HG03175 (cell line): ENCODE data around the gene SLC12A7.

Experiments used
- ATAC-seq: cut with Tn5 transposase; IDR thresholded peaks from one replicate; pipeline ENCODE4 v1.9.1; 2021; ENCODE audit warnings: mild to moderate bottlenecking, moderate library complexity; ENCODE audit not compliant: unreplicated experiment

SLC12A7 gene

DNA sequence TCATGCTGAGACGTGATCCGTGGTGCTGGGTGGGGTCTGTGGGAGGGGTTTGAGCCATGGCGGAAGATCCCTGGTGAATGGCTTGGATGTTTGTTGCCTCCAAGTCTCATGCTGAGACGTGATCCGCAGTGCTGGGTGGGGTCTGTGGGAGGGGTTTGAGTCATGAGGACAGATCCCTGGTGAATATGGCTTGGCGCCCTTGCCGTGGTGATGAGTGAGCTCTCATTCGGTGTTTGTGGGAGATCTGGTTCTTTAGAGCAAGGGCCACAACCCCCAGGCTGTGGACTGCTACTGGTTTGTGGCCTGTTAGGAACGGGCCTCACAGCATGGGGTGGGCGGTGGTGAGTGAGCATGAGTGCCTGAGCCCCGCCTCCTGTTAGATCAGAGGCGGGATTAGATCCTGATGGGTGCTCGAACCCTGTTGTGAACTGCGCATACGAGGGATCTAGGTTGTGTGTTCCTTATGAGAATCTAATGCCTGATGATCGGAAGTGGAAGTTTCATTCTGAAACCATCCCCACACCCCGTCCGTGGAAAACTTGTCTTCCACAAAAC, 72.1 kb downstream of the SLC12A7 start:
- ATAC-seq, result no peak

DNA sequence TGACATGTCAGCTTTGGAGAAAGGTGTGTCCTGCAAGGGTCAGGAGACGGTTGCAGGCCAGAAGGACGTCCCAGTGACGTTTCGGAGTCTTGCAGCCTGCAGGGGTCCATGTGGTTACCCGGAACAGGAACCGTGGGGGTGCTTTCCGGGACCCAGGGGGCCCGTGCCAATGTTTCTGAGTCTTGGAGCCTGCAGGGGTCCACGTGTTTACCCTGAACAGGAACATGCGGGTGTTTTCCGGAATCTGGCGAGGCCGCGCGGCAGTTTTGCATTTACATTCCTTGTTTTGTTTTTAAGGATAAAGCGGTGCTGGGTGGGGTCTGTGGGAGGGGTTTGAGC, 72.7 kb downstream of the SLC12A7 start:
- no peak for ATAC-seq

DNA sequence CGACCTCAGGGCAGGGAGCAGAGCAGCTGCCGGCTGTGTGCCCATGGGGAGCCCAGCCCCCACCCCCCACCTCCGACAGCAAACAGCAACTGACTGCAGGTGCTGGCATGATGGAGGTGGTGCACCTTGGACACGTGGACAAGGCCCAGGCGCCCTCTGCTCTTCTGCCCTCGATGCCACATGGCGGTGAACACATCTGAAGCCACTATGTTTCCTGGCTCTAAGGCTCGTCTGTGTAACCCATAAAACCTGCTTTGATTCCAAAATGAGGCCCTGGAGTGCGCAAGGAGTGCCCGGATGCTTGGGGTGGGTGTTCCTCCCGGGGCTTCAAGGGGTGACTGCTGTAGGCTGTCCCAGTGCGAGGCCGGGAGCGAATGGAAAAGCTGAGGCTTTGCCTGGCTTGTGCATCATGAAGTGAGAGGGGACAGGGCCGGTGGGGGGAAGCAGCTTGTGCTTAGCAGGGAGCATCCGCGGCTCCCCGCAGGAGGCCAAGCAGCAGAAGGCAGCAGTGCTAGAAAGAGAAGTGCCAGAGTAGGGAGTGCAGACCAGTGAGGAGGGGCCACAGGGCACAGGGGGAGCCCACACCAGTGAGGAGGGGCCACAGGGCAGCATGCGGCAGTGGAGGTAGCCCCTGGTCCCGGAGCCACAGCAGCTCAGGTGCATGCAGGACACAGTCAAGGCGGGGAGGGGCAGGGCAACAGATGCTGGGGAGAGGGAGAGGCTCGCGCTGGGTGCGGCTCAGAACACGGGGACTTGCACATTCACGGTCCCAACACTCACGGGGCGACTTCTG, 73.2 kb downstream of the SLC12A7 start:
- no peak for ATAC-seq

DNA sequence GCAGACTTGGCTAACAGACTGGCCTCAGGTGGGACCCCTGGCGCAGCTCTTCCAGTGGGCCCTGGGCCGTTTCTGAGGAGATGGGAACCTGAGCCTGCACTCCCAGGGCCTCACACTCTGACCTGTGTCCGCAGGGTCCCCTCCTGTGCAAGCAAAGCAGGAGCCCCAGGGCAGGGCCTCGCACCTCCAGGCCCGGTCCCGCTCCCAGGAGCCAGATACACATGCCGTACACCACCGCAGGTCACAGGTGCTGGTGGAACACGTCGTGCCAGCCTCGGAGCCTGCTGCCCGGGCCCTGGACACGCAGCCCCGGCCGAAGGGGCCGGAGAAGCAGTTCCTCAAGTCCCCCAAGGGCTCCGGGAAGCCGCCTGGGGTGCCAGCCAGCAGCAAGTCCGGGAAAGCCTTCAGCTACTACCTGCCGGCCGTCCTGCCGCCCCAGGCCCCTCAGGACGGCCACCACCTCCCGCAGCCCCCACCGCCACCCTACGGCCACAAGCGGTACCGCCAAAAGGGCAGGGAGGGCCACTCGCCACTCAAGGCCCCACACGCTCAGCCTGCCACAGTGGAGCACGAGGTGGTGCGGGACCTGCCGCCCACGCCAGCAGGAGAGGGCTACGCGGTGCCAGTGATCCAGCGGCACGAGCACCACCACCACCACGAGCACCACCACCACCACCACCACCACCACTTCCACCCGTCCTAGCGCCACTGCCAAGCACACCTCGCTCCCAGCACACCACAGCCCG, 74.0 kb downstream of the SLC12A7 start:
- no peak for ATAC-seq

DNA sequence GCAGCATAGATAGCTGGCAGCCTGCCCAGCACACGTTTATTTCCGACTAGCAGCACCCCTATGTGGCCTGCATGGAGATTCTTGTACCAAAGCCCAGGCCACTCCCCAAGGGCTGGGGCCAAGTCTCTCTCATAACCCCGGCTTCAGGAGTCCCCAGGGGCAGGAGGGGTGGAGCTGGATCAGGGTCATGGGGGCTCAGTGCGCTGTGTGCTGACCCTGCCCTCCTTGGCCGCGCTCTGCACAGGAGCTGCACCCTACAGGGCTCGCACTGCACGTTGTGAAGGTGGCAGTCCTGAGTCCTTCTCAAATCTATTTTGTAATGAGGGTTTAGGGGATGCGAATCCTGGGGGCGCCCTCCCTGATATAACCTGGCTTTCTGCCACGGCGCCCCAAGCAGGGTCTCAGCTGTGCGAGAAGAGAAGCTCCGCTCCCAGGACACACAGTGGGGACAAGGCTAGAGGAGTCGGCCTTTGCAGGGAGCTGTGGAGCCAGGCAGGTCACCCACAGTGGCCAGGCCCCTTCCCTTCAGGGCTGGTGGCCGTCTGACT, 74.7 kb downstream of the SLC12A7 start:
- no peak for ATAC-seq

DNA sequence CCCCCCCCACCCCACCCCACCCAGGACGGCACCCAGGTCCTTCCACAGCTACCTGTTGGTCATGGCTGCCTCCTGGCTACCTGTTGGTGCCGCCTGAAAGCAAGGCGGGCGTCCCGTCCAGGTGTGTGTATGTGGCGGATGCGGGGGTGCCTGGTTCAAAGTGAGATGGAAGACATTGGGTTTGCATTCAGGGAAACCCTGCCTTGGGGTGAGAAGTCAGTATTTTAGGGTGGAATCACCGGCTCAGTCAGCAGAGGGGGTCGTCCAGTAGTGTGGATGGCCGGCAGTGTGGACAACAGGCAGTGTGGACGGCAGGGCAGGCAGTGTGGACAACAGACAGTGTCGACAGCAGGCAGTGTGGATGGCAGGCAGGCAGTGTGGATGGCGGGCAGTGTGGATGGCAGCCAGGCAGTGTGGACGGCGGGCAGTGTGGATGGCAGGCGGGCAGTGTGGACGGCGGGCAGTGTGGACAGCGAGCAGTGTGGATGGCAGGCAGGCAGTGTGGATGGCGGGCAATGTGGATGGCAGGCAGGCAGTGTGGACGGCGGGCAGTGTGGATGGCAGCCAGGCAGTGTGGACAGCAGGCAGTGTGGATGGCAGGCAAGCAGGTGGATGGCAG, 75.2 kb downstream of the SLC12A7 start:
- no peak for ATAC-seq

DNA sequence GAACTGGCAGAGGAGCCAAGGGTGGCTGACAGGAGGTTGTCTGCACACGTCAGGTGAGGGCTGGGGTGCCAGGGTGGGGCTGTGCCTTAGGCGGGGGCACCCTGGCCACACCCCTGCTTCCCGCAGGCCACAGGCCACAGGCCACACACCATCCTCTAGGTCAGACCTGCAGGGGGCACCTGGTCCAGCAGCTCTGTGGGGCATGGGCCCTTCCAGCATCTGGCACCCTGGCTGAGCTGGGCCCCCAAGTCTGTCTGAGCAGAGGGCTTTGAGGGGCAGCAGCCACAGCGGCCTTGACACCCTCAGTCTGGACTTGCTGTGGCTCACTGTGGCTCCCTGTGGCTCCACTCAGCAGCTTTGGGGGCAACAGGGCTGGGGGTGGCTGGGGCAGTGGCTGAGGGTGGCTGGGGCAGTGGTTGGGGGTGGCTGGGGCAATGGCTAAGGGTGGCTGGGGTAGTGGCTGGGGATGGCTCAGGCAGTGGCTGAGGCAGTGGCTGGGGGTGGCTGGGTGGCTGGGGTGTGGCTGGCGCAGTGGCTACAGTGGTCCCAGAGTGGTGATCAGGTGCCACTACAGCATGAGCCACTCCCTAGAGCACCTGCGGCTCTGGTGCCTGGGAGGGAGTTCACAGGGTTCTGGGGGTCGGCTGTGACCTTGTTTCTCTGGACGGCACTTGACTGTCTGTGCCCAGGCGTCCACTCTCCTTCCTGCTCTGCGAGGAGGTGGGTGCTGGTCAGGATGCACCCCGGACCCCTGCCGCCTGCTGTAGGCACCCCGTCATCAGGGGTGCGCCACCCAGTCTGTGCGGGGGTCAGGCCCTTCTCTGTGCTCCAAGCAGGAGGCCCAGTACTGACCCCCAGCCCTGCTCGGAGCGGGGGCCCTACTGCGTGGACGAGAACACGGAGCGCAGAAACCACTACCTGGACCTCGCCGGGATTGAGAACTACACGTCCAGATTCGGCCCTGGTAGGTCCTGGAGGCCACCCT, 76.2 kb downstream of the SLC12A7 start:
- ATAC-seq, result no peak

DNA sequence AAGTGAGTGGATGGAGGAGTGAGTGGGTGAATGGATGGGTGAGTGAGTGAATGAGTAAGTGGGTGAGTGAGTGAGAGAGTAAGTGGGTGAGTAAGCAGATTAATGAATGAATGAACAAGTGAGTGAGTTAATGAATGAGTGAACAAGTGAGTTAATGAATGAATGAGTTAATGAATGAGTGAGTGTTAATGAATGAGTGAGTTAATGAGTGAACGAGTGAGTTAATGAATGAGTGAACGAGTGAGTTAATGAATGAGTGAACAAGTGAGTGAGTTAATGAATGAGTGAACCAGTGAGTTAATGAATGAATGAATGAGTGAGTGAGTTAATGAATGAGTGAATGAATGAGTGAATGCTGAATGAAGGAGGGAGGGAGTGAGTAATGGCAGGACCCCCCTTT, 76.9 kb downstream of the SLC12A7 start:
- ATAC-seq, result no peak

DNA sequence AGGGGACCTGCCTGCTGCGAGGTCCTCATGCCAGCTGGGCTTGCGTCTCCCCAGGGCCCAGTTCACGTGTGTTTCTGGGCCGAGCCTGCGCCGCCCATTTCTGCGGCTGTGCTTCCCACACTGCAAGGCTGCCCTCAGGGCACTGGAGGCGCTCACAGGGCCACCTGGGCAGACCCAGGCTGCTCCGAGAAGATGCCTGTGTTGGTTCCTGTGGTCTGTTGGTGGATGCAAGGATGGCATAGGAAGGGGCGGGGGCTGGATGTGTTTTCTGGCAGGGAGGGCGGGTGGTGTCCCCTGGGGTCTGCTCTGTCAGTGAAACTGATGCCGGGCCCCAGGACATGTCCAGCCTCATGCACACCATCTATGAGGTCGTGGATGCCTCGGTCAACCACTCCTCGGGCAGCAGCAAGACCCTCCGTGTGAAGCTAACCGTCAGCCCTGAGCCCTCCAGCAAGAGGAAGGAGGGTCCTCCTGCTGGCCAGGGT, 77.4 kb downstream of the SLC12A7 start:
- no peak for ATAC-seq

DNA sequence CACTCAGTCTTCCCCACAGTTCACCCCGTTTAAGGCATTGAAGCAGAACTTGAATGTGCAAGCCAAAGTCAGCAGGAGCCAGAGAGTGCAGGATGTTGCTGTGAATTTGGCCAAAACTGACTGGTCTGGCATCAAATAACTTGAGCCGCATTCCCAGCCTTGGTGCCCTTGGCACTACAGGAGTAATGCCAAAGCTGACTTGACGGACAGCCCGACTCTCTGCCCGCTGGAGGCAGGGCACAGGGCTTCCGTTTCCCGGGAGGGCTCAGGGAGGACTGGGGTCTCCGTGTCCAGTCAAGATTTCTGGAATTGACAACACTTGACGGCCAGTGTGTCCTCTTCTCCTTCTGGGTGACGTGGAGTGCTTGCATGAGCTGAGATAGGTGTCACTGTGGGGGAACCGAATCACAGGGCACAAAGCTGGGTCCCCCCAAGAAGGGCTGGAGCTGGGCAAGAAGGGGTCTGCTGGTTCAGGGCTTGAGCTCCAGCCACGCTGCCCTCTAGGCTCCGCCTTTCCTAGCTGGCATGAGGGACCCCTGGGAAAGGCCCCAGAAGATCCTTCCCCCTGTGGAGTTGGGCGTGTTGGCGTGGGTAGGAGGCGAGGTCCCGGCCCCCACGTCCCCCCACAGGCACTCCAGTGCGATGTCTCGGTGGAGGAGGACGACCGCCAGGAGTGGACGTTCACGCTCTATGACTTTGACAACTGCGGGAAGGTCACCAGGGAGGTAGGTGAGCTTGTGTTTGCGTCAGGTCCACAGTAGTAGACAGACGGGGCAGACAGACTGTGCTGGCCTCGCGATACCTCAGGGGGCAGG, 78.0 kb downstream of the SLC12A7 start:
- no peak for ATAC-seq

DNA sequence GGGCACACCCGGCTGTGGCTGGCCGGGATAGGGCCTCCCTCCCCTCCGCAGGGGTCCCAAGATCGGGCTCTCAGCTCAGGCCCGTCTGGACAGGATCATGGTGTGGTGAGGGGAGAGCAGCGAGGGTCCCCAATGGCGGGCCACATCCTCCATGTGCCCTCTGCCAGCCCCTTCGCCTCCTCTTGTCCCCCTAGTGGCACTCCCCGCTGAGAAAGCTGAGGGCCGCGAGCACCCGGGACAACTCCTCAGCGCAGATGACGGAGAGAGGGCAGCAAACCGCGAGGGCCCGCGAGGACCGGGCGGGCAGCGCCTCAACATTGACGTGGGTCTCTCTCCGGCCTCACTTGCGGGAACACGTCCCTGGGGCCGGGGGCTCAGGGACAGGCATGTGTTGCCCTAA, 78.7 kb downstream of the SLC12A7 start:
- ATAC-seq, result no peak

DNA sequence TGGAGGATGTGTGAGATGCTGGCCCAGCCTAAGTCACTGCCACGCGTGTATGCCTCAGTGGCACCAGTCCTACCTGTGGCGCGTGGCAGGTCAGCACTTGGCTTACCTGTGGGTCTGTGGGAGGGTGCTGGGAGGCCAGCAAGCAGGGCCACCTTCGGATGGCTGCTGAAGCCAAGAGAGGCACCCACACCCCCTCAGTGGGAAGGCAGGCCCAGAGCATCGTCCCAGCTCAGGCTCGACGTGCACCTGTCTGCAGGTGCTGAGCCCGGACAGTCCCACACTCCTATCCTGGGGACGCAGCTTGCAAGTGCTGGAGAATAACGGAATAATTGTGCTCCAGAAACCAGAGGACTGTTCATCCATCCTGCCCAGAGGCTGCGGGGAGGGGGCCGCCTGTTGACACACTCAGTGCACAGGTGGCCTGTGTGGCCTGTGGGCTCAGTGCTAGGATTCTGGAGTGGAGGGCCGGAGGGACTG, 79.3 kb downstream of the SLC12A7 start:
- ATAC-seq, result no peak

DNA sequence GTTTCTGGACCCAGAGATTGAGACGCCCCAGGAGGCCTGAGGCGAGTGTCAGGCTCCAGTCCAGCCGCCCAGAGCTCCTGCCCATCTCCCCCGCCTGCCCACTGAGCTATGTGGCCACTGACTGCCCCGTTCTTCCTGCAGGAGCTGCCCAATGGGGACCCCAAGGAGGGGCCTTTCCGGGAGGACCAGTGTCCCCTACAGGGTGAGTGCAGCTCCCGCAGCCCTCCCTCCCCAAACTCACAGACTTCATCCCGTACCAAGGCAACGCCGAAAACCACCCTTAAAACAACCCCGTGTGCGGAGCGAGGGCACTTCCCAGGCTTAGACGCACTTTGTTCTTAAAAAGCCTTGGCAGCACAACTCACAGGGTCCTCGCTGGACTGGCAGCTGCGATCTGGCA, 79.9 kb downstream of the SLC12A7 start:
- ATAC-seq, result no peak

DNA sequence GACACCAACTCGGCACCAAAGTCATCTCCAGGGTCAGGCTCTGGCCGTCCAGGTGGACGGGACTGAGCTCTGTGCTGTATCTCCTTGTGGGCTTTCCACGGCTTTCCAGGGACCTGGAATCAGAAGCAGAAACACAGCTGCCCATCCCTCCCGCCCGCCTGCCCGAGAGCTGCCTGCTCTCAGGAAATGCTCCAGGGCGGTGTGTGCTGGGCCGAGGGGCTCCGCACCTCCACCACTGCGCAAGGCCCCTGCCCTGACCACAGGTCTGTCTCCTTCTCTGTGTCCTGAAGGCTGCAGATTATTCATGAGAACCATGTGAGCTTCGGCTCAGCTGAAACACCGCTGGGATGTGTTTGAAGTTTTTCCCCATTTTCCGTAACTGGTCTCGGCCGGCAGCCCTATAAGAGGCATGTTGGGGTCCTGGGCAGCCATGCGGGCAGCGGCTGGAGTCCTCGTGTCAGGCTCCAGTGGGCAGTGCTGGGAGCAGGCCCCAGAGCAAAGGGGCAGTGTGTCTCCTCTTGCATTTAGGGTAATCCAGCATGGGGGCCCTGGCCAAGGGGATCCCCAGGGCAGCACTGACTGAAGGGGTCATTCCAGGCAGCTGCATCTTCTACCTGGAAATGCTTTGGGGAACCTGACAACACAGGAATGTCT, 80.4 kb downstream of the SLC12A7 start:
- no peak for ATAC-seq

DNA sequence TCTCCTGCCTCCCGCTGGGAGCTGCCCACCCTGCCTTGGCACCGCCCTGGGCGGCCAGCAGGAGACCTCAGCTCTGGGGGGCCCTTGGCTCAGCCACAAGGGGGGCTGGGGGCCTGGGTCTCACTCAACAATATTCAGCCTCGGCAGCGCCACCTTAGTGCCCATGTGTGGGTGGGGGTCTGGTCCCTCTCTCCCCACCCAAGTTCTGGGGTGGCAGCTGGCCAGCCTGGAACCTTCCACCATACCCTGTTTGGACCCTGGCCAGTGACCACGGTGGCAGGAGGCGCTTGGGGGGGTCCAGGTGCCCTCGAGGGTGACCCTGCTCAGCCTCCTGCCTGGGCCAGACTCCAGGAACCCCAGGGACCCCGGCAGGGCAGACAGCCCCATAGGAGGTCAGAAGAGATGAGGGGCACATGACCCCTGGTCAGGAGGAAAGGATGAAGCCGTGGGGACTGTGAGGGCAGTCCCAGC, 81.0 kb downstream of the SLC12A7 start:
- ATAC-seq, result no peak

DNA sequence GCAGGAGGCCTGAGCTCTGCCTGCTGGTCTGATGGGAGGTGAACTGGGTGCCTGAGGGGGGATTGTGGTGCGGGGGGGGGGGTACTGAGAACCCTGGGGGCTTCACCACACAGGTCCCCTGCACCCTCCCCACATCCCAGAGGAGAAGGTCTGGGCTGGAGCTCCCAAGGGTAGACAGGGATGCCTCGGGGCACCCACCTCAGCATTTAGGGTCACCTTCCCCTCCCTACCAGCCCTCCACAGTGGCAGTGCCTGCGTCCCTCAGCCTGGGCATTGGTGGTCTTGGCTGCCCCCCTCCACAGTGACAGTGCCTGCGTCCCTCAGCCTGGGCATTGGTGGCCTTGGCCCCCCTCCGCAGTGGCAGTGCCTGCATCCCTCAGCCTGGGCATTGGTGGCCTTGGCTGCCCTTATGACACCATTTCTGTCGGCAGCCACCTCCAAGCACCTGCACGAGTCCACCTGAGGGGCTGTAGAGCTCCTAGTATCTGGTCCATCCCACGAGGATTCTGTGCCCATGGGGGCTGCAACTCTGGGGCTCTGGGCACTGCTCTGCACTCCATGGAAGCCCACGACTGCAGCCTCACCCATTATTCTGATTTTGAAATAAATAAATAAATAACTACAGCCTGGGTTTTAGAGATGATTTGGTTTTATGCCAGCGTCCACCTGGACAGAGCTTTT, 81.8 kb downstream of the SLC12A7 start:
- ATAC-seq, result no peak

DNA sequence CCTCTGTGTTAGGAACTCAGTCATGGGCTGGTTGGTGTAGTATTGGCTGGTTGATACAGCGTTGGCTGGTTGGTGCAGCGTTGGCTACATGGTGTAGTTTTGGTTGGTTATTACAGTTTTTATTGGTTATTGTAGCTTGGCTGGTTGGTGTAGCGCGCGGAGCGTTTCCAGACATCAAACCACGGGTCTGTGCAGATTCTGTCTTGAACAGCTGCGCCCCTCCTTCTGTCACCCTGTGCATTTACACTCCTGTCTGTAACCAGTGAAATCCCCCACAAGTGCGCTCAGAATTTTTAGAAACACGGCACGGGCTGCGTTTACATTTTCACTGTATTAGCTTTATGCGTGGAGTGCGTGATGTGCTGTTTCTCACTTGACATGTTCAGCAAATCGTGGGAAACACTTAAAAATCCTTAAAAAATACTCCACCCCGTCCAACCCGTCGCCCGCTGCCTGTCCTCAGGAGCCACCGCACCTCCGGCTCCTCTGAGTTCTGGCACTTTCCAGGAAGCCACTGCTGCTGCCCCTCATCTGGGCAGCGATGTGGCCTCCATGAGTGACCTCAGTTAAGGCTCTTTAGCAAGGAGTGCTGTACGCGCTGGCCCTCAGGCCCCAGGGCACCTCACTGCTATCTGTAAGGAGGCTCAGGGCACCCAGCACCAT, 82.5 kb downstream of the SLC12A7 start:
- ATAC-seq, result no peak
